COLO829 (cell line): ENCODE results near the gene ASS1.

Experiments used
- DNase-seq: peaks from one replicate; pipeline ENCODE4 v3.0.0; 2012; ENCODE audit warnings: low spot score

ASS1 gene

GRCh38 chr9:130419521-130420035 lies 25.2 kb upstream of the ASS1 start:
- DNase-seq, result no peak

DNA sequence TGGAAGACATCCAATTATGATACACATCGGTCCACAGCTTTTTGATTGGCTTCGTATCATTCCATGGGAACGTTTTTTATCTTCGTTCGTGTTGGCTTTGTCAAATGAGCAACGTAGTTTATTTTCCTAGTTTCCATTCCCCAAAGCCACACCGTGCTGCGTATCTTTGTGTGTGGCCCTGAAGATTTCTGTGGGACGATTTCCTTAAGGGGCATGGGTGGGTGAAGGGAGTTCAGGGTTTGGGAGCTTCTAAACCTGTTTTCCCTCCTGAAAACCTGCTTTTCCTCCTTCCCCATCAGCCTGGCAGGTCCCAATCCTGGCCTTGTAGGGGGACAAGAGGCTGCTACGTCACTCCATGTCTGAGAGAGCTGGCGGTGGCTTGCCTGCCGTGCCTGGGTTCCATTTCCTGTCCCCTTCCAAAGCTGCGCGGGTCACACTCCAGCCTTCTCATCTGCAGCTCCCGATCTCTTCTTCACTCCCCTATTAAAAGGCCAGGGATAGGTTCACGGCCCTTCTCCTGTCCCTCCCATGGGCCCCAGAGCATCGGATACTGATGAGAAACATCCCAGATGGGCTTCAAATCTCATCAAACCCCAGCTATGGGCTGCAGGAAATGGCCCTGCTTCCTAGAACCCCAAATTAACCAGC lies 23.5 kb upstream of the ASS1 start:
- DNase-seq, result no peak

DNA sequence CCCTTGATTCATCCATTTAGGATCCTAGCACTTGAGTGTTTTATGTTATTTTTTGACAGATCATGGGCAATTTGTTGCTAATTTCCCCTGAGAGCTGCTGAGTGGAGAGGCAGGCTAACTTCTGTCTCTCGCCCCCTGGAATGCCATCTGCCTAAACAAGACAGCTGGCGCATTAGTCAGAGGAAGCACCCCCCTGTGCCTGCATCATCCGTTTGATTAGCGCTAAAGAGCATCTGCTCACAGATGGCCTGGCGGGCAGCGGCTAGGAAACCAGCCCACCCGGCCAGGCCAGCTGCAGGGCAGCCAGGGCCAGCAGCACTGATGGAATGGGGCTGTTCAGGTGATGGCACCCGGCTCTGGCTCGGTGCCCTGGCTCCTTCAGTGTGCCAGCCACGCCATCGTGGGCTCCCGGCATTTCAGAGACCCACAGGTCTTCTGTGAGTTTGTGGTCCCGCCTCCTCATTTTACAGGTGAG lies 22.9 kb upstream of the ASS1 start:
- no peak for DNase-seq

- DNase-seq, result no peak
Observed at GRCh38 chr9:130422546-130422945, 22.2 kb upstream of the ASS1 start.

DNA sequence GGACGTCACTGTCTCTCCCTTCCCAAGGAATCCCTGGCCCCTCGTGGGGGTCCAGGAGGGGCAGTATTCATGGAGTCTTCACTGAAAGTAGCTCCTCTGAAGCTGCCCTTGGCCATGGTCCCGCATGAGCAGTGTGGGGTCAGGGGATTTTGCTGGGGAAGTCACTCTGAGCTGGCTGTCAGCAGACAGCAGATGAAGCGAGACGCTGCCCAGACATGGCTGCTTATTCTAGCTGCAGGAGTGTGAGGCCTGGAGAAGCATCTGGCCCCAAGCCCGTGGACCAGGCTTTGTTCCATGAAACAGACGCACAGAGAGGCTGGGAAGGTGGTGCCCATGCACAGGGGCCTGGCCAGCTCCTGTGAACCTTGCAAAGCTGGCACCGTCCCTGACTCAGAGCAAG lies 21.5 kb upstream of the ASS1 start:
- DNase-seq, result no peak

- DNase-seq, result no peak
Observed at GRCh38 chr9:130424595-130425454, 19.9 kb upstream of the ASS1 start.

DNA sequence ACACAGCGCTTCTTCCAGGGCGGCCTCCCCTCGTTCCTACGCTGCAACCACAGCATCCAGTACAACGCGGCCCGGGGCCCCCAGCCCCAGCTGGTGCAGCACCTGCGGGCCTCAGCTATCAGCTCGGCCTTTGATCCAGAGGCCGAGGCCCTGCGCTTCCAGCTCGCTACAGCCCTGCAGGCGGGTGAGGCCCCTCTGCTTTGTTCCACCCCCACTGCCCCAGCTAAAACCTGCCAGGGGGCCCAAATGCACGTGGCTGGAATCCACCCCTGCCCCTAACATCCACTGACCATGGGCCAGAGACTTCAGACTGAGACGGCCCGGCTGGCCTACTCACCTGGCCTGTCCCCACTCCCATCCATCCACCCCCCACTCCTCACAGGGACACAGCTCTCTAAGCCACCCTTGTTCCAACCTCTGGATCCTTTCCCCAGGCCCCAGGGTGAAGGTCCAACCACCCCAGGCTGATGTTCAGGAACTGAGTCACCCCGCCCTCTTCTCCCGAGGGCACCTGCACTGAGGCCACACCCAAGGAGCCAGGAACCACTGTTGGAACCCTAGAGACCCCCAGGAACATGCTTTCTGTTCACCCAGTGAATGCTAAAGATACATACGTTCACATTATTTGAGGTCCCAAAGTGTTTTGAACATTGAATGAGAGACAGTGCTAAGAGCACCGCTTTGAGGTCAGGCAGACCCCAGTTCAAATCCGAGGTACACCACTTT lies 18.9 kb upstream of the ASS1 start:
- no peak for DNase-seq

DNA sequence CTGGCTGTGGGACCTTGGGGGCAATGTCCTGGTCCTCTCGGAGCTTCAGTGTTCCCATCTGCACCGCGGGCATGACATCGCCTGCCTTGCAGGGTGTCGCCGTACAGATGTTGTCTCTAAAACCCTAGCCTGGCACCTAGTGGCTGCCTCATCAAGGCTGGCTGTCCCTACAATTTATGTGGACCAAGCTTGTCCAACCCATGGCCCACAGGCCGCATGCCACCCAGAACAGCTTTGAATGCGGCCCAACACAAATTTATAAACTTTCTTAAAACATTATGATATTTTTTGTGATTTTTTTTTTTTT lies 18.3 kb upstream of the ASS1 start:
- DNase-seq, result no peak

DNA sequence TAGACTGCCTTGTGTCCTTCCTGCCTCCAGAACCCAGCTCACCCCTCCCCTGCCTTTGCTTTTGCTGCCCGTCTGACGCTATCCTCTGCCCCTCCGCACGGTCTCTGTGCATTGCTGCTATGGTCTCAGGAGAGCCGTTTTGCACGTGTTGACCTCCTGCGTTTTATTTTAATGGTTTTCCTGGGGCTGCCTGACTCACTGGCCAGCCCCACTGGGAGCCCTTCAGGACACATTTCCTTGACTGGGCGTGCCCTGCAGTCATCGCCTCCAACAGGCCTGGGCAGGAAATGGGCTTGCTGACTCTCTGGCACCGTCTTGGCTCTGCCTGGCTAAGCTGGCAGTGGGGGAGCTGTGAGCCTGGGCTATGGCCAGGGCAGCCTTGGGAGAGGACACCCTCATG lies 17.9 kb upstream of the ASS1 start:
- peak; percentile 61 for DNase-seq

DNA sequence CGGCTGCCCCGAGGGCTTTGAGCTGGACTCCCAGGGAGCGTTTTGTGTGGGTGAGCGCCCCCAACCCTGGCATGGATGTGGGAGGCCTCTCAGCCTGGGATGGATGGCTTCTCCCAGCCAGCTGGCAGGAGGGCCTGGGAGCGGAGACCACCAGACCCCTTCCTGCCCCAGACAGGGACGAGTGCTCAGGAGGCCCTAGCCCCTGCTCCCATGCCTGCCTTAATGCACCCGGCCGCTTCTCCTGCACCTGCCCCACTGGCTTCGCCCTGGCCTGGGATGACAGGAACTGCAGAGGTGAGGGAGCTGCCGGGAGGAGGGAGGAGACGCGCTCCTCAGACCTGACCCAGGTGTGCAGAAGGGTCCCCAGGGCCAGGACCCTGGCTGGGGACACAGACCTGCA lies 17.4 kb upstream of the ASS1 start:
- DNase-seq, result no peak

GRCh38 chr9:130428086-130428665 lies 16.6 kb upstream of the ASS1 start:
- no peak for DNase-seq

DNA sequence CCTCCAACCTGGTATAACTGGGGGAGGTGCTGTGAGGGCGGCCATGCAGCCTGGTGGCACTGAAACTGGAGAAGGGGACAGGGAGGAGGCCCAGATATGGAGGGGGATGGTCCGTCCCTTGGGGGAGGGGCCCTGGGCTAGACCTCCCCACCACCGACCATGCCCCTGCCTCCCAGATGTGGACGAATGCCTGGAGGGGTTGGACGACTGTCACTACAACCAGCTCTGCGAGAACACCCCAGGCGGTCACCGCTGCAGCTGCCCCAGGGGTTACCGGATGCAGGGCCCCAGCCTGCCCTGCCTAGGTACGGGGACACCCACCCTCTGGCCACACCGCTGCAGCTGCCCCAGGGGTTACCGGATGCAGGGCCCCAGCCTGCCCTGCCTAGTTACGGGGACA lies 15.4 kb upstream of the ASS1 start:
- DNase-seq, result no peak

- DNase-seq, result no peak
Observed at GRCh38 chr9:130429831-130430230, 14.9 kb upstream of the ASS1 start.

- no peak for DNase-seq
Observed at GRCh38 chr9:130430232-130430631, 14.5 kb upstream of the ASS1 start.

DNA sequence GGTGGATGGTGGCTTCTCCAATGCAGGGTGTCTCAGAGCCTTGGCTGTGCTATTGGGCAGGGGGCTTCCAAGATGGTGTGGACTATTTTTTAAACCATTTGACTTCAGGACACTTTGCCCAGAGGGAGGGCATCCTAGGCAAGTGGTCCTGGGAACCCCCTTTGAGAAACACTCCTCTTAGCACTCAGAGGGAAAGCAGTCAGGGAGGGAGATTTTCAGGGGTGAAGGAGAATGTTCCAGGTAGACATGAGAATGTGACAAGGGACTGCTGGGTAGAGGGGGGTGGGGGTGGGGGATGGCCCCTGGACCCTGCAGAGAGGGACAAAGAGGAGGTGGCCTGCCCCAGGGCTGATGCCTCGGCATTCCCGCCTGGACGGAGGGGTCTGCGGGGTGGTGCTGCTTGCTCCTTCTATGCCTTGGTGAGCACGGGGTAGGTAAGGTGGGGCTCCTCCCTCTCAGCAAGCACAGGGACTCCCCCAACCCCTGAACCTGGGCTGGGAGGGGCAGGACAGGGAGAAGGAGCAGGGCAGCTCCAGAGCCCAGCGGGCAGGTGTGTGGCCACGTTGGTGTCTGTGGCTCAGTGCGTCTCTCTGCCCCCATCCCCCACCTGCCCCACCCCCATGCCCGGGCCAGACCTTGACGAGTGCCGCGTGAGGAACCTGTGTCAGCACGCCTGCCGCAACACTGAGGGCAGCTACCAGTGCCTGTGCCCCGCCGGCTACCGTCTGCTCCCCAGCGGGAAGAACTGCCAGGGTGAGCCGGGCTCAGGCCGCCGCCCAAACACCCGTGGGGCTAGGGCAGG lies 13.8 kb upstream of the ASS1 start:
- DNase-seq, result no peak

DNA sequence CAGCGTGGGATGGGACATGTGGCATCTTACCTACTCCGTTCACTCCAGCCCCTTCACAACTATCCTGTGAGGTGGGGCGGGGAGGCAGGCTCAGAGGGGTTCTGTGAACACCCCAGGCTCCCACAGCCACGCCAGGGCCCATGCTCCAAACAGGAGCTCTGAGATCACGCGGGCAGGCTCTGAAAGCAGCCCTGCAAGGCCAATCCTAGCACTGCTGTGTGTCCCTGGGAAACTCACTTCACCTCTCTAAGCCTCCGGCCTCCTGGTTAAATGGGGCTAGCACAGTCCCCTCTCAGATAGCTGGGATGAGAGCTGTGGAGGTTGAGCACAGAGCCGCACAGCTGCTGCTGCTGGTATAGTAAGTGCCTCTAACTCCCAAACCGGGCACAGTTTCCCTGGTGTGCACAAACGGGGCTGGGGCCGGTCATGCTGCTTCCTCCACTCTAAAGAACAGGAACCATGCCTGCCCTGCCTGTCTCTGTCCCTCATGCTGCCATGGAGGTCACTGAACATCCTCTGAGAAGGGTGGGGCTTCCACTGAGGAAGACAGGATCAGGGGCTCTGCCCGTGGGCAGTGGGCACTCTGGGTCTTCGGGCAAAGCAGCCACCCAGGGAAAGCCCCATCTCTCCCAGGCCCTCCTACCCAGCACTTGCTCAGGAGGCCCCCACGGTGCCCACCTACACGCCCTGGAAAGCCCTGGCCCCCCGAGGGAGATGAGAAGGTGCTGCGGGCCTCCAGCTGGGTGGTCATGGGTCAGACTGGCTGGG lies 13.0 kb upstream of the ASS1 start:
- no peak for DNase-seq

DNA sequence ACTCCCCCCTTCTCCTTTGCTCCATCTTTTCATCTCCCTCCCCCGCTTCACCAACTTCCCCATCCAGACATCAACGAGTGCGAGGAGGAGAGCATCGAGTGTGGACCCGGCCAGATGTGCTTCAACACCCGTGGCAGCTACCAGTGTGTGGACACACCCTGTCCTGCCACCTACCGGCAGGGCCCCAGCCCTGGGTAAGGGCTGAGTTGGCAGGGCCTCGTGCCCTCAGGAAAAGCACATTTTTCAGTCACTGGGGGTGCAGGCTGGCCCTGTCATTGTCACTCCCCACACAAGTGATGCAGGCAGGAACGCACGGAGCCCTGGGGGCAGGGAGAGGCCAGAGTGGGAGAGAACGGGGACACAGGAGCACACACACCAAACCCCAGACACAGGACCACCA lies 12.4 kb upstream of the ASS1 start:
- DNase-seq, result no peak

- DNase-seq, result no peak
Observed at GRCh38 chr9:130432796-130433167, 12.0 kb upstream of the ASS1 start.

GRCh38 chr9:130433168-130433946 lies 11.4 kb upstream of the ASS1 start:
- peak; percentile 73 for DNase-seq

- DNase-seq, result no peak
Observed at GRCh38 chr9:130433947-130434262, 10.9 kb upstream of the ASS1 start.
